HepG2 (cell line): ENCODE results near the gene TMEM198. TPM values are rescaled to one million over a fixed set of nuclear protein-coding genes. Genes with fewer than 3 reads are reported as not detected.

Experiments used
- ARID4A ChIP-seq: sonication (generic); formaldehyde crosslinking; IDR thresholded peaks from 2 replicates; pipeline ENCODE4 v1.5.0; 2020; ENCODE audit warnings: mild to moderate bottlenecking, missing genetic modification reagents, borderline replicate concordance
- BCL3 ChIP-seq: sonication (generic); formaldehyde crosslinking; IDR thresholded peaks from 2 replicates; pipeline ENCODE4 v1.5.1; 2020; ENCODE audit warnings: mild to moderate bottlenecking, missing genetic modification reagents, moderate library complexity
- CBX2 ChIP-seq, 2 experiments: fragments of 200-600 bp in 1 of 2; sonication (generic); formaldehyde crosslinking in 1 of 2; IDR thresholded peaks; 2 replicates each; pipeline versions ENCODE4 v1.7.0 to v1.8.1; 2018 to 2022; ENCODE audit warnings: low read depth in 2 of 2, low read length in 1 of 2, mild to moderate bottlenecking in 1 of 2, missing genetic modification reagents in 1 of 2
- DNMT3B ChIP-seq: conservative IDR thresholded peaks from 2 replicates; pipeline ENCODE4 v1.6.1; 2016; ENCODE audit warnings: missing biosample characterization, control low read depth
- GMEB1 ChIP-seq: sonication (generic); formaldehyde crosslinking; IDR thresholded peaks from 2 replicates; pipeline ENCODE4 v1.5.1; 2020; ENCODE audit warnings: missing genetic modification reagents, mild to moderate bottlenecking, borderline replicate concordance
- NFKBIZ ChIP-seq: IDR thresholded peaks from 2 replicates; pipeline ENCODE4 v1.6.1; 2018; ENCODE audit warnings: missing genetic modification reagents, missing compliant biosample characterization
- SRSF4 ChIP-seq: fragments of 200-400 bp; formaldehyde crosslinking; IDR thresholded peaks from one replicate; pipeline ENCODE4 v1.6.1; 2018; ENCODE audit warnings: mild to moderate bottlenecking, low read depth, low read length, moderate library complexity; ENCODE audit not compliant: poor library complexity, severe bottlenecking
- THRA ChIP-seq: sonication (generic); formaldehyde crosslinking; IDR thresholded peaks from 2 replicates; pipeline ENCODE4 v1.4.0; 2020; ENCODE audit warnings: missing genetic modification reagents, borderline replicate concordance
- TOPORS ChIP-seq: sonication (generic); formaldehyde crosslinking; IDR thresholded peaks from 2 replicates; pipeline ENCODE4 v1.8.0; 2023; ENCODE audit warnings: mild to moderate bottlenecking, missing genetic modification reagents
- XRCC5 ChIP-seq: fragments of 200-400 bp; formaldehyde crosslinking; optimal IDR thresholded peaks from 2 replicates; pipeline ENCODE3; 2017; ENCODE audit warnings: mild to moderate bottlenecking, low read length
- ZFAT ChIP-seq: sonication (generic); formaldehyde crosslinking; conservative IDR thresholded peaks from 2 replicates; pipeline ENCODE4 v1.8.1; 2023; ENCODE audit warnings: missing genetic modification reagents, inconsistent platforms
- ZNF138 ChIP-seq: sonication (generic); formaldehyde crosslinking; IDR thresholded peaks from 2 replicates; pipeline ENCODE4 v1.5.0; 2020; ENCODE audit warnings: mild to moderate bottlenecking, low read depth, missing genetic modification reagents
- ZNF704 ChIP-seq: sonication (generic); formaldehyde crosslinking; IDR thresholded peaks from 2 replicates; pipeline ENCODE4 v1.8.1; 2023; ENCODE audit warnings: mild to moderate bottlenecking, inconsistent platforms, moderate library complexity, missing genetic modification reagents, borderline replicate concordance
- polyA plus RNA-seq, 8 experiments: library from polyadenylated mRNA; depleted of rRNA in 3 of 8; stranded (reverse) in 7 of 8; unstranded in 1 of 8; fragments of >200 nt; fragmentation: Illumina TruSeq in 4 of 8; extraction: Trizol in 4 of 8; gene quantifications; 2 replicates each; pipeline versions ENCODE4 v1.2.1 to v1.2.3, GENCODE V29; 2011 to 2016; ENCODE audit warnings: low read depth in 4 of 8, missing spikeins in 1 of 8, mixed read lengths in 1 of 8; ENCODE audit not compliant: insufficient read depth in 1 of 8
- total RNA-seq, 5 experiments: library from RNA; depleted of rRNA; stranded (reverse); fragments of >200 nt; fragmentation: Illumina TruSeq; extraction: Trizol; gene quantifications; 2 replicates each; pipeline ENCODE4 v1.2.3, GENCODE V29; 2016; ENCODE audit warnings: low read depth in 1 of 5

Gene TMEM198
- total and polyA plus RNA-seq, 2 of the 13 experiments (the other 11 are each of a cell fraction or from before 2014, with no cell fraction given), result 17.3 to 23.5 TPM

- TF ChIP-seq ZNF704 (0 out of 2 replicates have a peak, but pooled peaks have one; percentile 85), ZFAT (peak; percentile 59; the same call in 1 of the 2 replicates), SRSF4 (peak; percentile 17), DNMT3B (CRISPR knock-in tag) (no peak; the same call in 1 of the 2 replicates), ZNF138 (CRISPR knock-in tag) (no peak; the same call in 1 of the 2 replicates), NFKBIZ (CRISPR knock-in tag) (no peak; the same call in 1 of the 2 replicates), BCL3 (CRISPR knock-in tag) (peak; percentile 88), CBX2 (IDR thresholded peaks at IDR 0.05; ENCODE audit: low read depth, low read length) (no peak), CBX2 (CRISPR knock-in tag; IDR thresholded peaks at IDR 0.05; ENCODE audit: low read depth) (0 out of 2 replicates have a peak, but pooled peaks have one; percentile 46), ARID4A (CRISPR knock-in tag) (peak; percentile 95), GMEB1 (peak; percentile 77; the same call in 1 of the 2 replicates), TOPORS (CRISPR knock-in tag) (peak; percentile 11; the same call in 1 of the 2 replicates), THRA (peak; percentile 76; the same call in 1 of the 2 replicates), XRCC5 (peak; percentile 92)
These were observed at the start of gene TMEM198, which contains the start of gene CHPF (continued) for GRCh38 chr2:219543596-219544358.
